BE2C (cell line): Measurements from ENCODE around the gene LEFTY1.

Experiments used
- DNase-seq: peaks from one replicate; pipeline ENCODE4 v3.0.0-alpha.2; 2020
- H3K27me3 ChIP-seq: fragments of 250-450 bp; sonication (Bioruptor Pico); 2 replicates; pipeline ENCODE4 v1.5.1; 2020; ENCODE audit warnings: mild to moderate bottlenecking
- H3K36me3 ChIP-seq: fragments of 250-450 bp; sonication (Bioruptor Pico); 2 replicates; pipeline ENCODE4 v1.5.1; 2020; ENCODE audit warnings: mild to moderate bottlenecking
- H3K4me1 ChIP-seq: fragments of 250-450 bp; sonication (Bioruptor Pico); 2 replicates; pipeline ENCODE4 v1.5.1; 2020
- H3K4me3 ChIP-seq: 2 replicates; pipeline ENCODE4 v1.5.1; 2011; ENCODE audit warnings: low read depth, low read length
- H3K9me3 ChIP-seq: fragments of 250-450 bp; sonication (Bioruptor Pico); 2 replicates; pipeline ENCODE4 v1.5.1; 2020
- TF ChIP-seq, protein P1 (sequence below): IDR thresholded peaks from 2 replicates; pipeline ENCODE4 v1.5.1; 2012; ENCODE audit warnings: mild to moderate bottlenecking, low read depth, low read length

The LEFTY1 gene

GRCh38 chr1:225875044-225875815 lies 13.7 kb downstream of the LEFTY1 start:
- H3K9me3 ChIP-seq: no peaks in the 10 kb centered on the region
- no peaks in the 10 kb centered on the region for H3K36me3 ChIP-seq
- no peak for DNase-seq
- H3K4me1 ChIP-seq: no peaks in the 10 kb centered on the region
- no peak overlapping the region for H3K4me3 ChIP-seq
- no peaks in the 10 kb centered on the region for H3K27me3 ChIP-seq
- TF ChIP-seq, protein P1, sequence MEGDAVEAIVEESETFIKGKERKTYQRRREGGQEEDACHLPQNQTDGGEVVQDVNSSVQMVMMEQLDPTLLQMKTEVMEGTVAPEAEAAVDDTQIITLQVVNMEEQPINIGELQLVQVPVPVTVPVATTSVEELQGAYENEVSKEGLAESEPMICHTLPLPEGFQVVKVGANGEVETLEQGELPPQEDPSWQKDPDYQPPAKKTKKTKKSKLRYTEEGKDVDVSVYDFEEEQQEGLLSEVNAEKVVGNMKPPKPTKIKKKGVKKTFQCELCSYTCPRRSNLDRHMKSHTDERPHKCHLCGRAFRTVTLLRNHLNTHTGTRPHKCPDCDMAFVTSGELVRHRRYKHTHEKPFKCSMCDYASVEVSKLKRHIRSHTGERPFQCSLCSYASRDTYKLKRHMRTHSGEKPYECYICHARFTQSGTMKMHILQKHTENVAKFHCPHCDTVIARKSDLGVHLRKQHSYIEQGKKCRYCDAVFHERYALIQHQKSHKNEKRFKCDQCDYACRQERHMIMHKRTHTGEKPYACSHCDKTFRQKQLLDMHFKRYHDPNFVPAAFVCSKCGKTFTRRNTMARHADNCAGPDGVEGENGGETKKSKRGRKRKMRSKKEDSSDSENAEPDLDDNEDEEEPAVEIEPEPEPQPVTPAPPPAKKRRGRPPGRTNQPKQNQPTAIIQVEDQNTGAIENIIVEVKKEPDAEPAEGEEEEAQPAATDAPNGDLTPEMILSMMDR: no peak

GRCh38 chr1:225874431-225874830 lies 14.5 kb downstream of the LEFTY1 start:
- Histone ChIP-seq H3K9me3 (no peaks in the 10 kb centered on the region), H3K36me3 (no peaks in the 10 kb centered on the region), H3K27me3 (no peaks in the 10 kb centered on the region), H3K4me3 (no peak overlapping the region), H3K4me1 (no peaks in the 10 kb centered on the region)
- TF ChIP-seq, protein P1: no peak
- DNase-seq: no peak

- Histone ChIP-seq H3K36me3 (no peaks in the 10 kb centered on the region), H3K4me1 (no peaks in the 10 kb centered on the region), H3K27me3 (no peaks in the 10 kb centered on the region), H3K9me3 (no peaks in the 10 kb centered on the region), H3K4me3 (no peak overlapping the region)
- TF ChIP-seq, protein P1: no peak
- no peak for DNase-seq
Measured at GRCh38 chr1:225873281-225873850, 15.6 kb downstream of the LEFTY1 start.

- no peaks in the 10 kb centered on the region for H3K36me3 ChIP-seq
- no peak for DNase-seq
- H3K4me3 ChIP-seq: no peak overlapping the region
- TF ChIP-seq, protein P1: no peak
- H3K27me3 ChIP-seq: no peaks in the 10 kb centered on the region
- no peaks in the 10 kb centered on the region for H3K9me3 ChIP-seq
- no peaks in the 10 kb centered on the region for H3K4me1 ChIP-seq
Measured at GRCh38 chr1:225872075-225872430, 16.9 kb downstream of the LEFTY1 start.

- Histone ChIP-seq H3K4me1 (no peaks in the 10 kb centered on the region), H3K4me3 (no peak overlapping the region), H3K27me3 (no peaks in the 10 kb centered on the region), H3K9me3 (no peaks in the 10 kb centered on the region), H3K36me3 (no peaks in the 10 kb centered on the region)
- no peak for DNase-seq
- TF ChIP-seq, protein P1: no peak
Measured at GRCh38 chr1:225871359-225872074, 17.4 kb downstream of the LEFTY1 start.

- no peak for DNase-seq
- H3K4me3 ChIP-seq: no peak overlapping the region
- no peaks in the 10 kb centered on the region for H3K36me3 ChIP-seq
- no peaks in the 10 kb centered on the region for H3K27me3 ChIP-seq
- H3K4me1 ChIP-seq: no peaks in the 10 kb centered on the region
- TF ChIP-seq, protein P1: no peak
- H3K9me3 ChIP-seq: no peaks in the 10 kb centered on the region
Measured at GRCh38 chr1:225870911-225871310, 18.0 kb downstream of the LEFTY1 start.
